Common myeloid progenitor, CD34-positive (primary cell): ENCODE data around the gene NME4.

Source experiments
- CTCF ChIA-PET: fragments of 350-600 bp; sonication (Branson Sonifier 250); formaldehyde crosslinking; loops from one replicate; lab custom pipeline; 2021; ENCODE audit warnings: antibody characterized with exemption; lab: Charles Lee
- POLR2A ChIA-PET: fragments of 350-600 bp; sonication (Branson Sonifier 250); formaldehyde crosslinking; loops from one replicate; lab custom pipeline; 2021; ENCODE audit warnings: antibody characterized with exemption; lab: Charles Lee
- DNase-seq, 3 donors: peaks; one replicate each; pipeline versions ENCODE4 v3.0.0 to v3.0.0-alpha.2; 2013
- H3K27ac ChIP-seq, 2 experiments: 1 replicate in 1 of 2; 2 replicates in 1 of 2; pipeline ENCODE4 v1.7.0; 2013; ENCODE audit warnings: inconsistent platforms in 2 of 2, low read length in 2 of 2, mild to moderate bottlenecking in 2 of 2, low read depth in 1 of 2, moderate library complexity in 1 of 2; ENCODE audit not compliant: severe bottlenecking in 2 of 2, insufficient read depth in 1 of 2, poor library complexity in 1 of 2
- H3K27me3 ChIP-seq, 5 experiments: replicated peaks in 2 of 5; 1 replicate in 3 of 5; 2 replicates in 2 of 5; pipeline versions ENCODE4 v1.6.1 to v1.7.0; 2013; ENCODE audit warnings: low read length in 4 of 5, mild to moderate bottlenecking in 2 of 5, moderate library complexity in 2 of 5, inconsistent platforms in 1 of 5; ENCODE audit not compliant: insufficient read depth in 5 of 5, control insufficient read depth in 4 of 5
- H3K36me3 ChIP-seq, 4 experiments: 1 replicate in 2 of 4; 2 replicates in 2 of 4; pipeline versions ENCODE4 v1.6.1 to v1.7.0; 2013; ENCODE audit warnings: low read length in 3 of 4, control low read depth in 1 of 4, mild to moderate bottlenecking in 1 of 4; ENCODE audit not compliant: control insufficient read depth in 4 of 4, insufficient read depth in 4 of 4
- H3K4me1 ChIP-seq, 4 experiments: 1 replicate in 3 of 4; 2 replicates in 1 of 4; pipeline versions ENCODE4 v1.6.1 to v1.7.1; 2013; ENCODE audit warnings: low read length in 3 of 4, mild to moderate bottlenecking in 3 of 4, control low read depth in 1 of 4, inconsistent platforms in 1 of 4, moderate library complexity in 1 of 4; ENCODE audit not compliant: control insufficient read depth in 4 of 4, insufficient read depth in 4 of 4; ENCODE audit errors: control extremely low read depth in 1 of 4
- H3K4me3 ChIP-seq, 7 experiments: 1 replicate in 4 of 7; 2 replicates in 3 of 7; pipeline versions ENCODE4 v1.5.1 to v1.7.0; 2013; ENCODE audit warnings: mild to moderate bottlenecking in 7 of 7, low read length in 6 of 7, moderate library complexity in 6 of 7, inconsistent platforms in 2 of 7, low read depth in 2 of 7, control low read depth in 1 of 7; ENCODE audit not compliant: insufficient read depth in 4 of 7, control insufficient read depth in 1 of 7; ENCODE audit errors: extremely low read depth in 1 of 7
- H3K9me3 ChIP-seq, 5 experiments: 1 replicate in 4 of 5; 2 replicates in 1 of 5; pipeline versions ENCODE4 v1.6.1 to v1.7.1; 2013; ENCODE audit warnings: low read length in 4 of 5, mild to moderate bottlenecking in 2 of 5, inconsistent platforms in 1 of 5, low read depth in 1 of 5, moderate library complexity in 1 of 5; ENCODE audit not compliant: control insufficient read depth in 4 of 5, insufficient read depth in 2 of 5; ENCODE audit errors: control extremely low read depth in 1 of 5
- WGBS: methylation state at CpG from one replicate; pipeline ENCODE4 v1.1.5; 2013; ENCODE audit not compliant: insufficient coverage; 5-methylcytosine and 5-hydroxymethylcytosine counted together

The NME4 gene

GRCh38 chr16:369866-370436 is 27.0 kb upstream of the NME4 start:
- ChIA-PET CTCF (interaction anchor here (0.9 to 1.8 kb wide), 4 partner anchors 8 to 263 kb away, joined by 4 read pairs; no protein-coding TSS in a partner anchor), POLR2A (interaction anchor here (1.6 kb wide), 1 partner anchor 10 kb away, joined by 7 read pairs; no protein-coding TSS in a partner anchor)
- no peak for DNase-seq
- H3K9me3 ChIP-seq, result no peaks in the 10 kb centered on the region
- H3K4me3 ChIP-seq, result peak overlapping the region in 4 of 7 experiments; percentile 32 to 62 (median 44)
- H3K27ac ChIP-seq, result peak overlapping the region in 1 of 2 experiments; percentile 34
- peaks cover 0 to 17% (median 16%) of the 10 kb centered on the region in 4 experiments for H3K4me1 ChIP-seq
- H3K36me3 ChIP-seq, result peaks cover 0 to 71% (median 49%) of the 10 kb centered on the region in 4 experiments
- 83% methylated on average over 21 of the region's 44 CpGs for WGBS
- no peaks in the 10 kb centered on the region for H3K27me3 ChIP-seq

GRCh38 chr16:370443-370842 is 26.6 kb upstream of the NME4 start, which contains the start of gene MRPL28:
MRPL28 (minus strand) TSS chr16:370538; CDS start chr16:370218, 320 bp downstream.
- Histone ChIP-seq H3K27me3 (no peaks in the 10 kb centered on the region), H3K4me3 (peak within 1 kb of the TSS in 6 of 7 experiments; percentile 32 to 67 (median 48)), H3K27ac (peak within 1 kb of the TSS in 1 of 2 experiments; percentile 77), H3K4me1 (peaks cover 0 to 17% (median 16%) of the 10 kb centered on the region in 4 experiments), H3K9me3 (no peaks in the 10 kb centered on the region), H3K36me3 (peaks cover 0 to 74% (median 52%) of the 10 kb centered on the region in 4 experiments)
- WGBS, result no CpG with 5 or more reads among the region's 30 CpGs
- DNase-seq, result peak; percentile 95 to 97 (median 97)
- CTCF ChIA-PET, result interaction anchor here (0.9 to 1.8 kb wide), 5 partner anchors 8 to 263 kb away, joined by 4 read pairs; no protein-coding TSS in a partner anchor
- POLR2A ChIA-PET, result interaction anchor here (1.6 kb wide), 1 partner anchor 10 kb away, joined by 7 read pairs; no protein-coding TSS in a partner anchor

- 25% methylated on average over 6 of the region's 10 CpGs for WGBS
- Histone ChIP-seq H3K4me3 (peak overlapping the region in 4 of 7 experiments; percentile 38 to 67 (median 52)), H3K27me3 (no peaks in the 10 kb centered on the region), H3K27ac (peak overlapping the region in 1 of 2 experiments; percentile 77), H3K4me1 (peaks cover 0 to 17% (median 16%) of the 10 kb centered on the region in 4 experiments), H3K36me3 (peaks cover 0 to 78% (median 54%) of the 10 kb centered on the region in 4 experiments), H3K9me3 (no peaks in the 10 kb centered on the region)
- ChIA-PET POLR2A (interaction anchor here (1.6 kb wide), 1 partner anchor 9 kb away, joined by 7 read pairs; no protein-coding TSS in a partner anchor), CTCF (interaction anchor here (0.9 to 1.8 kb wide), 5 partner anchors 9 to 264 kb away, joined by 4 read pairs; no protein-coding TSS in a partner anchor)
- DNase-seq, result no peak
Measured at GRCh38 chr16:370979-371514, 26.0 kb upstream of the NME4 start.

- H3K27ac ChIP-seq, result peak overlapping the region in 1 of 2 experiments; percentile 77
- H3K36me3 ChIP-seq, result peaks cover 0 to 78% (median 53%) of the 10 kb centered on the region in 4 experiments
- POLR2A ChIA-PET, result interaction anchor here (1.6 kb wide), 1 partner anchor 9 kb away, joined by 7 read pairs; no protein-coding TSS in a partner anchor
- CTCF ChIA-PET, result interaction anchor here (1.1 kb wide), 1 partner anchor 15 kb away, joined by 4 read pairs; no protein-coding TSS in a partner anchor
- H3K27me3 ChIP-seq, result no peaks in the 10 kb centered on the region
- no peak for DNase-seq
- 97% methylated on average over 18 of the region's 31 CpGs for WGBS
- H3K4me3 ChIP-seq, result no peak overlapping the region
- peaks cover 0 to 17% (median 16%) of the 10 kb centered on the region in 4 experiments for H3K4me1 ChIP-seq
- H3K9me3 ChIP-seq, result no peaks in the 10 kb centered on the region
Measured at GRCh38 chr16:371515-372301, 25.3 kb upstream of the NME4 start.

- POLR2A ChIA-PET, result no interaction called here
- peaks cover 0 to 79% (median 52%) of the 10 kb centered on the region in 4 experiments for H3K36me3 ChIP-seq
- no peaks in the 10 kb centered on the region for H3K27me3 ChIP-seq
- no peaks in the 10 kb centered on the region for H3K9me3 ChIP-seq
- DNase-seq, result no peak
- H3K4me1 ChIP-seq, result peaks cover 0 to 17% (median 16%) of the 10 kb centered on the region in 4 experiments
- no peak overlapping the region for H3K4me3 ChIP-seq
- WGBS, result 98% methylated on average over 17 of the region's 19 CpGs
- no peak overlapping the region for H3K27ac ChIP-seq
- CTCF ChIA-PET, result interaction anchor here (0.6 kb wide), 1 partner anchor 8 kb away, joined by 3 read pairs; no protein-coding TSS in a partner anchor
Measured at GRCh38 chr16:372302-372983, 24.6 kb upstream of the NME4 start.

GRCh38 chr16:373020-373598 is 23.9 kb upstream of the NME4 start:
- ChIA-PET POLR2A (no interaction called here), CTCF (interaction anchor here (0.6 kb wide), 1 partner anchor 9 kb away, joined by 3 read pairs; no protein-coding TSS in a partner anchor)
- H3K27me3 ChIP-seq, result no peaks in the 10 kb centered on the region
- H3K4me1 ChIP-seq, result peaks cover 0 to 17% (median 16%) of the 10 kb centered on the region in 4 experiments
- no peaks in the 10 kb centered on the region for H3K9me3 ChIP-seq
- H3K4me3 ChIP-seq, result no peak overlapping the region
- 96% methylated on average over 5 of the region's 5 CpGs for WGBS
- peaks cover 0 to 74% (median 46%) of the 10 kb centered on the region in 4 experiments for H3K36me3 ChIP-seq
- no peak overlapping the region for H3K27ac ChIP-seq
- no peak for DNase-seq
